BJ (cell line): ENCODE results near the gene ATP11A. TPM values are rescaled to one million over a fixed set of nuclear protein-coding genes. Genes with fewer than 3 reads are reported as not detected.

Experiments
- CTCF ChIA-PET: fragments of 350-600 bp; formaldehyde crosslinking; extraction: SDS; loops from one replicate; lab custom pipeline; 2021; ENCODE audit warnings: antibody characterized with exemption, inconsistent platforms; lab: Yijun Ruan, JAX
- POLR2A ChIA-PET: fragments of 300-600 bp; sonication (Branson Sonifier 250); formaldehyde crosslinking; extraction: SDS; loops from one replicate; lab custom pipeline; 2021; ENCODE audit warnings: antibody characterized with exemption; lab: Charles Lee
- DNase-seq: peaks from one replicate; pipeline ENCODE4 v3.0.0-alpha.2; 2011; ENCODE audit warnings: low read depth
- H3K27me3 ChIP-seq: 2 replicates; pipeline ENCODE4 v1.6.0; 2011; ENCODE audit warnings: low read length; ENCODE audit not compliant: control insufficient read depth, insufficient read depth
- H3K36me3 ChIP-seq: 2 replicates; pipeline ENCODE4 v1.5.1; 2011; ENCODE audit warnings: low read length; ENCODE audit not compliant: control insufficient read depth, insufficient read depth
- H3K4me3 ChIP-seq: 2 replicates; pipeline ENCODE4 v1.5.1; 2011; ENCODE audit warnings: low read depth, mild to moderate bottlenecking, control low read depth, low read length
- CTCF ChIP-seq: IDR thresholded peaks from 2 replicates; pipeline ENCODE4 v1.5.1; 2011; ENCODE audit warnings: low read depth, mild to moderate bottlenecking, control low read depth, inconsistent platforms, low read length, moderate library complexity; ENCODE audit not compliant: insufficient read depth
- polyA plus RNA-seq: library from polyadenylated mRNA; depleted of rRNA; stranded (reverse); fragments of >200 nt; gene quantifications from 2 replicates; pipeline ENCODE4 v1.2.3, GENCODE V29; 2011

ATP11A gene
- polyA plus RNA-seq, 1 experiment = 1.9 TPM

- no peak for DNase-seq
- no peak for TF ChIP-seq CTCF
- POLR2A ChIA-PET = no interaction called here
- H3K36me3 ChIP-seq = no peaks in the 10 kb centered on the region
- CTCF ChIA-PET = interaction anchor here (0.9 to 3.9 kb wide), 3 partner anchors 12 to 222 kb away, joined by 3 to 23 read pairs (median 5); no protein-coding TSS in a partner anchor
- H3K27me3 ChIP-seq = peaks cover 2% of the 10 kb centered on the region; the same call in 1 of the 2 replicates
- H3K4me3 ChIP-seq = no peak overlapping the region
Measured at GRCh38 chr13:112651750-112652511, 37.9 kb upstream of the ATP11A start.

- 0 out of 2 replicates have a peak, but pooled peaks cover 2% of the 10 kb centered on the region for H3K27me3 ChIP-seq
- no peak for TF ChIP-seq CTCF
- no peak overlapping the region for H3K4me3 ChIP-seq
- ChIA-PET POLR2A (no interaction called here), CTCF (interaction anchor here (1.4 to 3.9 kb wide), 2 partner anchors 13 to 222 kb away, joined by 5 to 23 read pairs; no protein-coding TSS in a partner anchor)
- H3K36me3 ChIP-seq = no peaks in the 10 kb centered on the region
- DNase-seq = no peak
Measured at GRCh38 chr13:112652512-112653070, 37.2 kb upstream of the ATP11A start.

GRCh38 chr13:112653071-112653470 is 36.8 kb upstream of the ATP11A start:
- CTCF ChIA-PET = interaction anchor here (1.4 to 3.9 kb wide), 2 partner anchors 13 to 221 kb away, joined by 5 to 23 read pairs; no protein-coding TSS in a partner anchor
- TF ChIP-seq CTCF = no peak
- POLR2A ChIA-PET = no interaction called here
- Histone ChIP-seq H3K36me3 (no peaks in the 10 kb centered on the region), H3K4me3 (no peak overlapping the region), H3K27me3 (0 out of 2 replicates have a peak, but pooled peaks cover 2% of the 10 kb centered on the region)
- DNase-seq = no peak

GRCh38 chr13:112655913-112656312 is 33.9 kb upstream of the ATP11A start:
- TF ChIP-seq CTCF = no peak
- POLR2A ChIA-PET = no interaction called here
- CTCF ChIA-PET = no interaction called here

GRCh38 chr13:112657850-112658445 is 31.9 kb upstream of the ATP11A start:
- ChIA-PET CTCF (no interaction called here), POLR2A (no interaction called here)
- Histone ChIP-seq H3K27me3 (no peaks in the 10 kb centered on the region), H3K36me3 (no peaks in the 10 kb centered on the region), H3K4me3 (no peak overlapping the region)
- TF ChIP-seq CTCF = no peak
- DNase-seq = no peak

More at GRCh38 chr13:112655913-112656312, 33.9 kb upstream of the ATP11A start:
- 0 out of 2 replicates have a peak, but pooled peaks cover 2% of the 10 kb centered on the region for H3K27me3 ChIP-seq
- DNase-seq = no peak
- H3K4me3 ChIP-seq = no peak overlapping the region
- H3K36me3 ChIP-seq = no peaks in the 10 kb centered on the region
